ENCODE data around the gene RBBP8.
A peak's percentile ranks its signal among the peaks of the same experiment; 100 is the strongest.

Gene RBBP8

DNA sequence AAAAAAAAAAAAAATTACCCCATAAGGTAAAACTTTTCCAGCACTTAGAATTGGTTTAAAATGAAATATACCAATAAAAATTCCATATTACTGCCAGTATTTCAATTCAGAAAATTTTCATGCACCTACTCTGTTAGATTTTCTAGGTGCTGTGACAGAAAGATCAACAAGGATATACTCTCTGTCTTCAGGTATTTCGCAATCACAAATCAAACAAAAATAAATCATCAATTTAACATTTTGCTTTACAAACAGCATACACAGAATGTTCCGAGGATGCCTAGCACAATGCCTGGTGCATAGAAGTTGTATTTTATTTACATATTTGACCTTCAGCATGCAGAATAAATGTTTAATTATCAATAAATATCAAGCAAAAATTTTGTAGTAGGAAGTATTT lies 66.5 kb downstream of the RBBP8 start:
- no peak for DNase-seq

- no peak for DNase-seq
These were observed 70.2 kb downstream of the RBBP8 start for GRCh38 chr18:23003289-23003688.

GRCh38 chr18:23012249-23012648 lies 79.1 kb downstream of the RBBP8 start:
- peak; percentile 2 for DNase-seq

GRCh38 chr18:23020555-23021294 lies 87.6 kb downstream of the RBBP8 start:
- no peak for DNase-seq

GRCh38 chr18:23021623-23022022 lies 88.5 kb downstream of the RBBP8 start:
- DNase-seq: no peak

- peak; percentile 89 for DNase-seq
These were observed 99.0 kb downstream of the RBBP8 start for GRCh38 chr18:23032030-23032582.

GRCh38 chr18:23033056-23033455 lies 99.9 kb downstream of the RBBP8 start:
- no peak for DNase-seq

DNA sequence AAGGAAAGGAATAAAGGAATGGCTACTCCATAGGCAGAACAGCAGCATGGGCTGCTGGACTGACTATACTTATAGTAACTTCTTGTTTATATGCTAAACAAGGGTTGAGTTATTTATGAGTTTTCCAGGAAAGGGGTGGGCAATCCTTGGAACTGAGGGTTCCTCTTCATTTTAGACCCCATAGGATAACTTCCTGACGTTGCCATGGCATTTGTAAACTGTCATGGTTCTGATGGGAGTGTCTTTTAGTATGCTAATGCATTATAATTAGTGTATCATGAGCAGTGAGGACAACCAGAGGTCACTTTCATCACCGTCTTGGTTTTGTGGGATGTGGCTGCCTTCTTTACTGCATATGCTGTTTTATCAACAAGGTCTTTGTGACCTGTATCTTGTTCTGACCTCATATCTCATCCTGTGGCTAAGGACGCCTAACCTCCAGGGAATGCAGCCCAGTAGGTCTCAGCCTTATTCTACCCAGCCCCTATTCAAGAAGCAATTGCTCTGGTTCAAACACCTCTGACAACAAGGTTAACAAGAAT lies 103.6 kb downstream of the RBBP8 start:
- no peak for DNase-seq

- no peak for DNase-seq
These were observed 104.5 kb downstream of the RBBP8 start for GRCh38 chr18:23037646-23038045.

DNA sequence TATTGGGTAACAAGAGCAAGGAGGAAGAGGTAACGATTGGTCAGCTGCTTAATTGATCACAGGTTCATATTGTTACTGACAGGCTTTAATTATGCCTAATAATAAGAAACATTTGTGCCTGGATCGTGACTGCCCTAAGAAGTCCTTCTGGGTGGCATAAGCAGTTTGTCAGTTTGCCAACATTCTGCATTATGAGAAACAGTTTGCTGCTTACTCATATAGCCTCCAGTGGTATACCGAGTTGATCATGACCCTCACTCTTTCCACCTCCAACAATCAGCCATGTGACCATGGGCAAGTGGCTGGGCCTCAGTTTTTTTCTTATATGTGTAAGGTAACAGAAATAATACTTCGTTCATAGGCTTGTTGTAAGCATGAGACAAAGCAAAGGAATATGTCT lies 105.6 kb downstream of the RBBP8 start:
- peak; percentile 91 for DNase-seq

- no peak for DNase-seq
These were observed 109.0 kb downstream of the RBBP8 start for GRCh38 chr18:23042133-23042532.

DNA sequence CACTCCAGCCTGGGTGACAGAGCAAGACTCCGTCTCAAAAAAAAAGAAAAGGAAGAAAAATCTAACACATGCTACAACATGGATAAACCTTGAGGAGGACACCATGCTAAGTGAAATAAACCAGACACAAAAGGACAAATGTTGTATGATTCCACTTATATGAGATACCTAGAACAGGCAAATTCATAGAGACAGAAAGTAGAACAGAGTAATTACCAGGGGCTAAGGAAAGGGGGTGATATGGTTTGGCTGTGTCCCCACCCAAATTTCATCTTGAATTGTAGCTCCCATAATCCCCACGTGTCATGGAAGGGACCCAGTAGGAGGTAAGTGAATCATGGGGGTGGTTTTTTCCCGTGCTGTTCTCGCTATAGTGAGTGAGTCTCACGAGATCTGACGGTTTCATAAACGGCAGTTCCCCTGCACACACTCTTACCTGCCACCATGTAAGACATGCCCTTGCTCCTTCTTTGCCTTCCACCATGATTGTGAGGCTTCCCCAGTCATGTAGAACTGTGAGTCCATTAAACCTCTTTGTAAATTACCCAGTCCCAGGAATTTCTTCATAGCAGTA lies 110.8 kb downstream of the RBBP8 start:
- DNase-seq: no peak

- no peak for DNase-seq
These were observed 116.7 kb downstream of the RBBP8 start for GRCh38 chr18:23049698-23050373.

DNA sequence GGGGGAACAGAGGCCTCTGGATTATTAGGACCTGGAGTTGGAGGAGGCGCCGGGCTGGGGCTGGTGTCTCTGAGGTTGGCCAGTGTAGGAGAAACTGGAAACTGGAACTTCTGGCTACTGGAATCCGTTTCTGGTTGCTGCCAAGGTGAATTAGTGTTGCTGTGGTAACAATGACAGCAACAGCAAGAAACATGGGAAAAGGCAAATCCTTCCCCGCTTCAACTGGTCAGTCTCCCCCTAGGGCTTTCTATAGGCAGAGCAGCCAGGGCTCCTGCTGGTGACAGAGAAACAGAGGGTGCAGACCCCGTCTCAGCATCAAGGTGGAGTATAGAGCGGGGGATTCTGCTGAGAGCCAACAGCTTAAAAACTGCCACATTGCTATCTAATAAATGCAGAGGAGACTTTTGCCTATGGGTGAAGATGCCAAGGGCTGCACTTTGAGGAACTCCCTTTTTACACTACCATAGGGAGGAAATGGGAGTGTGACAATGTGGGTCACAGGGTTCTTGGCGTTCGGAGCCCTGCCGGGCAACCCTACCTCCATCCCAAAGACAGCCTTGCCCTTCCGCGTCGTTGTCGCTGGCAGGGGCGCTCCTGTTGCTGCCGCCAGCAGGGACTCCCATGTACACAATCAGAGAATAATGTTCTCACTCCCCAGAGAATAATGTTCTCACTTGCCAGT lies 120.8 kb downstream of the RBBP8 start:
- peak; percentile 56 for DNase-seq

- DNase-seq: no peak
These were observed 121.4 kb downstream of the RBBP8 start for GRCh38 chr18:23054553-23054952.

- no peak for DNase-seq
These were observed 123.2 kb downstream of the RBBP8 start for GRCh38 chr18:23056315-23056714.

- DNase-seq: no peak
These were observed 124.0 kb downstream of the RBBP8 start for GRCh38 chr18:23057096-23057495.

- peak; percentile 32 for DNase-seq
These were observed 125.8 kb downstream of the RBBP8 start for GRCh38 chr18:23058746-23059415.

- peak; percentile 14 for DNase-seq
These were observed 126.7 kb downstream of the RBBP8 start for GRCh38 chr18:23059541-23060465.

- DNase-seq: no peak
These were observed 128.9 kb downstream of the RBBP8 start for GRCh38 chr18:23062011-23062410.

GRCh38 chr18:23063502-23063901 lies 130.4 kb downstream of the RBBP8 start:
- no peak for DNase-seq
